GM18909 (cell line): ENCODE measurements around the gene NCSTN.

ENCODE experiments used
- ATAC-seq: cut with Tn5 transposase; IDR thresholded peaks from one replicate; pipeline ENCODE4 v1.9.1; 2021; ENCODE audit warnings: mild to moderate bottlenecking; ENCODE audit not compliant: unreplicated experiment, poor library complexity

The NCSTN gene

DNA sequence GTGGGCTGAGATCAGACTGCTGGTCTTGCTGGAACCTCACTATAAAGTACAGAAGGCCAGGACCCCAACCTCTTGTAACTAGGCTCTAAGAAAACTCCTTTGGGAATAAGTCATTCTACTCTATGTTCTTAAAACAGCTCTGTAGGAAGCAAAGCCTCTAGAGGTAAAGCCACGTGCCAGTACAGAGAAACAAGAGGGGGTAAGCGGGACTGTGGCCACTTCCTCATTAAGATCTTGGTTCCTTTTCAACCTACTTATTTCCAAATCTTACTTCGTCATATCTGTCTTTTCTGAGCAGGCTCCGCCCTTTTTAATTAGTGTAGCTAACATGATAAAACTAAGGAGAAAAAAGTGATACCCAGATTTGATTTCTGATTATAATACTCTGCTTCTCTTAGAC lies 3.8 kb downstream of the NCSTN start:
- peak; percentile 34 for ATAC-seq

DNA sequence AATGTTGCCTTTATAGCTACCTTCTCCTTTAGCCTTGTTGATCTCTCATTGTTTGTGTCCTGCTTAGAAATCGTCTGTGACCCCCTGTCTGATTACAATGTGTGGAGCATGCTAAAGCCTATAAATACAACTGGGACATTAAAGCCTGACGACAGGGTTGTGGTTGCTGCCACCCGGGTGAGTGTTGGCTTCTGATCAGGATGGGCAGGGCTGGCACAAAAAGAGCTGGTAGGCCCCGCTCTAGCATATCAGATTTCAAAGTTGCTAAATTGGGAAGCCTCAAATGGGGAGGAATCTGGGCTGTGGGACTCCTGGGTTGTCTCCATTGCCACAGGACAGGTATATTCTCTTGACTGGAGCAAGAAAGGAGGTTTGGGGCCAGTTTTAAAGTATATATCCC lies 8.4 kb downstream of the NCSTN start:
- no peak for ATAC-seq

DNA sequence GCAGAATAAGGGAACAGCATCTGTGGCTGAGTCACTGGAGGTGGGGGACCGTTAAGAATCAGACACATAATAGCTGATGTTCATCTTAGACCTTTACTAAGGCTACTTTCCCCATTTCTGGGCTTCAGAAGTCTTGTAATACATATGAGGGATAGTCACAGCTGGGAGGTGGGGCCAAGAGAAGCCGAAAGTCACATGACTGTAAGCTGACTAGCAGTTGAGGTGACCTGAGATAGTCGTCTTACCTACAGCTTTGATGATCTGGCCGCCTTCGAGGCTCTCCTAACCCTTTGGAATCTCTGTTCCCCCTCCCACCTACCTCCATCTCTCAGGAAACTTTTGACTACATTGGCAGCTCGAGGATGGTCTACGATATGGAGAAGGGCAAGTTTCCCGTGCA lies 9.4 kb downstream of the NCSTN start:
- ATAC-seq = no peak

DNA sequence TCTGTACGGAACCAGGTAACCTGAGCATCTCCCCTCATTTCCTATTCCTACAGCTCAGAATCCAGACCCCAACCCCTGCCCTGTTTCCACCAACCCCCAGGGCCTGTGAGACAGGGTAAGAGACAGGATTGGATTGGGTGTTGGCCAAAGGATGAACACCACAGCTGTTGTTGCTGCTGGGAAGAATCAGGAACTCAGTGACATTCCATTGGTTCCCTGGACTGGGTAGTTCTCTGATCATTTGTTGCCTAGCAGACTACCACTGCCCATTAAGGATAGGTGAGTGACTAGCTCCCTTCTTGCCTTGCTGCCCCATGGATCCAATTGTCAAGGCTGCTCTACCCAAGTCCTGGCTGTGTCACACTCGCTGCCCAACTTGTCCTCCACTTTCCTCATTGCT lies 10.0 kb downstream of the NCSTN start:
- no peak for ATAC-seq

DNA sequence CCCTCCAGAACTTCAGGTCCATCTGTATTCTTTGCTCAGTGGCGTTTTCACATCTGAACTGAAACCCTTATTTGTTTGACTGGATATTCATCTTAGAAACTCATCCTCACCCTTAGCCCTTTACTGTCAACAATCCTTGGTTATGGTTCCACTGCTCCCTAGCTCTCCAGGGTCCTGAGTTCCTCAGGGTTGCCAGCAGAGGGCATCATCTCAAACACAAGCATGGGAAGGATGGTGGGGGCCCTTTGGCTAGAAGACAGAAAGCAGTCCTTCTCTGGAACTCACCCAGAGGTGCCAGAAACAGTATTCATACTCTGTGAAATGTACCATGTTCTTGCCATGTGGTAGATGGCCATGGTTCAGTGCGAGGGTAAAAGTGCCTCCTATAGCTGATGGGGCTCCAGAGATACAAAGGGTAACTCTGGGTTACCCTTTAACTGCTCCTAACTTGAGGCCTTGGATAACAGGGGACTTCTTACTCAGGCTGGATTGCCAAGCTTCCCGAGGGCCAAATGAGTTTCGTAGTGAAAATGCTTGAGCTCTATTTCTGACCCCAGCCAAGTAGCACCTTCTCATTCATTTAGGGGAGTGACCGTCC lies 11.3 kb downstream of the NCSTN start:
- ATAC-seq = no peak

DNA sequence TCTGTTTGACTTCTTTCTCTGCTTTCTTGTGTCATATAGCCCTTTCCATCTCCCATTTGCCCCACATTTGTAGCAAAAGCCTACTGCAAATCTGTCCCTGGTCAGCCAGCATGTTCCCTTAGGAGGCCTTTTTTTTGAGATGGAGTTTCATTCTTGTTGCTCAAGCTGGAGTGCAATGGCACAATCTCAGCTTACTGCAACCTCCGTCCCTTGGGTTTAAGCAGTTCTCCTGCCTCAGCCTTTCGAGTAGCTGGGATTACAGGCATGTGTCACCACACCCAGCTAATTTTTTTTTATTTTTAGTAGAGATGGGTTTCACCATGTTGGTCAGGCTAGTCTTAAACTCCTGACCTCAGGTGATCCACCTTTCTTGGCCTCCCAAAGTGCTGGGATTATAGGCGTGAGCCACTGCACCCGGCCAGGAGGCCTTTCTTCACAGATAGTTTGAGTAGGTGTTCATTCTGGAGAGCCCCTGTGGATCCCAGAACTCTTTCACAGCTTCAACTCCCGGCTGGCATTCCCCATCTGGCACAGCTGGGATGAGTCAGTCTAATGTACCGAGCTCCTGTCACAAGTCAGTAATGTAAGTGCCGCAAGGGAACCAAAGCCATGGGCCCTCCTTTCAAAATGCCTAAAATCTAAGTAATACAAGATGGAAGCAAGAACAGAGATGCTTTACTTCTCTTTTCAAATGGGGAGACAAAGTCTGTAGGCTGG lies 14.3 kb downstream of the NCSTN start:
- no peak for ATAC-seq

DNA sequence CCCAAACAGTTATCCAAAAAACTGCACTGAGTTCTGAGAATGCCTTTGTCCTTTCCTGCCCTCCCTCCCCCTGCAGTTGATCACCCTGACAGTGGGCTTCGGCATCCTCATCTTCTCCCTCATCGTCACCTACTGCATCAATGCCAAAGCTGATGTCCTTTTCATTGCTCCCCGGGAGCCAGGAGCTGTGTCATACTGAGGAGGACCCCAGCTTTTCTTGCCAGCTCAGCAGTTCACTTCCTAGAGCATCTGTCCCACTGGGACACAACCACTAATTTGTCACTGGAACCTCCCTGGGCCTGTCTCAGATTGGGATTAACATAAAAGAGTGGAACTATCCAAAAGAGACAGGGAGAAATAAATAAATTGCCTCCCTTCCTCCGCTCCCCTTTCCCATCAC lies 14.9 kb downstream of the NCSTN start:
- no peak for ATAC-seq

DNA sequence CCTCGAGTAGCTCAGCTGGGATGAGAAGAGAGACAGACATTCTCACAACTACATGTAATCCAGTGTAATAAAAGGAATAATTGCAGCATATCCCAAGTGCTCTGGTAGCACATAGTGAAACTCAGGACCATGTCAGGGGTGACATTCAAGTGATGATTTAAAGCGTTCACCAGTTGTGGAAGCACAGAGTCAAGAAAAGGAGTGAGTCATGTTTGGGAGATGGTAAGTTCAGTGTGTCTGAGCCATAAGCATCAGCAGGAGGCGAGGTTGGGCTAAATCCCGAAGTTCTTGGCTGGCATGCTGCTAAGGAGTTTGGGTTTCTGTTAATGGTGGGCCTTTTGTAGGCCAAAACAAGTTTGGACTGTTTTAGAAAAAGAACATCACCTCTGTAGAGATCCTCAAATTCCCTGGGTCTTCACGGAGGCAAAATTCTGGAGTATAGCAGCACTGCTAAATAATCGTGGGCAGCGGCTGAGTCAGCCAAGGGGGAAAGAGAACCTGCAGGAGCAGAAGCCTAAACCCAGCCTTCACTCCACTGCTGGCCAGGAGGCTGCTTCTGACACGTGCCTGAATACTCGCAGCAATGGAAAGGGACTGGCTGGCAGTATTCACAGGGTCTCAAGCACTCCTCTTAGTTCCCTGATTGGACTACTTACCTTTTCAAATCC lies 16.5 kb downstream of the NCSTN start:
- ATAC-seq = no peak

DNA sequence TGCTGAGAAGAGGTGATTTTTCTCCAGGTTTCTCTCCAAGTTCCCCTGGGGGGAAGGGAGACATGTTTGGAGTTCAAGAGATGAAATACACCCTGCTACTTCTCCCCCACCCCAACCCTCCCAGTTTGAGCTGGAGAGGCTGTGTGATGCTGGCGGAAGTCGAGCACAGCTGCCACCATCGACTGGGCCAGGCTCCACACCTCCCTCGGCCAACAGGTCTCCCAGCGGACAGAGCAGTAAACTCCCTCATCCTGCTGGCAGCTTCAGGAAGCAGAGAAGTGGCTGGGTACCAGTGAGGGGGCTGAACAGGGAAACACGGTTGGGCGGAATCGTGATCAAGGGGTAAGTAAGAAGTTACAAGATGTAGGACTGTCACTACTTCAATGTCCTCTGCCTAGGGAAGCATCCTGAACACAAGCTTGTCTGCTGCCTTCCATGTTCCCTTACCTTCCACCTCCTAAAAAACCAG lies 17.1 kb downstream of the NCSTN start:
- no peak for ATAC-seq

DNA sequence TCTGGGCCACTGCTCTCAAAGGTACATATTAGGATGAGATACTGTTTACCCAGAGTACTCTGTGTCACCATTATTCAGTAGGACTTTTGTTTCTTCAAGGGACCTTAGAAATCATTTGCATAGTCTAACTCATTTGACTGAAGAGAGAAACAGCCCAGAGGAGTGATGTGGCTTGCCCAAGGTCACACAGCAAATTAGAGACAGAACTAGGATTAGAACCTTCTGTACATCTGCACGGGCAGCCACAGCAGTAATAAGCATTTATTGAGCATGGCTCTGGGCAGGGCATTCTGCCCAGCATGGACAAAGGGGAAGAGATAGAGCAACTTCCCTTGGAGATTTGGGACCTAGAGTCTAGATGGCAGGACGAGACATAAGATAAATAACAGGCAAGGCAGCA lies 18.0 kb downstream of the NCSTN start:
- ATAC-seq = no peak

DNA sequence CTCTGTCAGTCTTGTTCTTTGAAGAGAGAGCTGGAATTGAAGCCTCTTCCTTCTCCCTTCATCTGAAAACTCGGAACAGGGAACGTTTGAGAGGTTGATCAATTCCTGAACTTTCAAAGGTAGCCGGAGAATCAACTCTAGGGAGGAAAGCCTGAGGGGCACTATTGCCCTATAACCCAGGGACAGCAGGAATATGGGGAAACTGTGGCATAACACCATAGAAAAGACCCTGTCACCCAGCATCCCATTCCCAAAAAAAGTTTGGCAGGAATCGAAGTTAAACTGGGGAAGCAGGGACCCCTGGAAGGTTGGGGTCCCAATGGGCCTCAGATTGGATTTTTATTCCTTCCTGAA lies 18.6 kb downstream of the NCSTN start:
- no peak for ATAC-seq

DNA sequence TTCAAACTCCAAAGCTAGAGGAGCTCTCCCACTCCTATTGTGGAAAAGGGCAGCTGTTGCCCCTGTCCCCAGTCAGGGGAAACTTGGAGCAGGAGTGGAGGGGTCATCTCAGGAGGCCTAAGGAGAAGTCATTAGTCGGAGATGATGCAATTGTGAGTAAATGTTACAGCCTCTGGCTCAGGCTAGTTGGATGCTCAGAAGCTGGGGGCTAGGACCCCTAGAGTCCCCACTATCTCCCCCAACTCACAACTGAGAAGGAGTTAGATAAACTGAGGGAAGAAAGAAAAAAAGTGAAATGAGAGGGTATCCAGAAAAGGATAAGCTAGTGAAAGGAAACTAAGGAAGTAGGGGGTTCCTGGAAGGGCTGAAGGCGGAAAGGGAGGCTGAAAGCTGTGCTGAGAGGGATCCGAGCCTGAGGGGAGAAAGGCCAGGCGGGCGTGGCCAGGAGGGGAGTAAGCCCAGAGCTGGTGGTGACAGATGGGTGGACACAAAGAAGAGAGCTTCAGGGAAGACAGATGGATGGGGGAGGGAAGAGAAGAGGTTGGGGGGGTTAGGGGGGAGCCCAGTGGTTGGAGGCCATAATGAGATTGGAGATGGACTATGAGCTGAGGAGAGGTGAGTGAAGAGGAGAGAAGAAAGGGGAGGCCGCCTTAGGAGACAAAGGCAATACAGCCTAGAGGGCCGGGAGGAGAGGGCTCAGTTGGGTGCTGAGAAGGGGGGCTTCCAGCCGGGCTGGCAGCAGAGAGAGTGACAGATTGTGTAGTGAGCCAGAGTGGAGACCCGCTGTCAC lies 19.2 kb downstream of the NCSTN start:
- no peak for ATAC-seq

DNA sequence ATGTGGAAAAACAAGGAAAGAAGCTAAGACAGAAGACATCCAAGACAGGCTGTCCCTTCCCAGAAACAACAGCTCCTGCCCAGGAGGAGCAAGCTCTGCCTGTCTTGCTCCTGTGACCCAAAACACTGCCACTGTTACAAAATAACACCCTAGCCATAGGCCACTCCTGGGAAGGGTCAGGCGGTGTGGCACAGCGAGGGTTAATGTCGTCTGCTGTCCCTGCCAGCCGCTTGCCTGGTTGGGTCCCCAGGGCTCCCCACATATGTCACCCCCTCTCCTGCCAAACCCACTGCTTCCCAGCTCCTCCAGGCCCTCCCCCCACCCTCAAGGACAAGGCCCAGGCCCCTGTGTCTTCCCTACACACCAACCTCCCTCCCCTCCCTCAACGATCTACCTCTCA lies 19.8 kb downstream of the NCSTN start:
- no peak for ATAC-seq

DNA sequence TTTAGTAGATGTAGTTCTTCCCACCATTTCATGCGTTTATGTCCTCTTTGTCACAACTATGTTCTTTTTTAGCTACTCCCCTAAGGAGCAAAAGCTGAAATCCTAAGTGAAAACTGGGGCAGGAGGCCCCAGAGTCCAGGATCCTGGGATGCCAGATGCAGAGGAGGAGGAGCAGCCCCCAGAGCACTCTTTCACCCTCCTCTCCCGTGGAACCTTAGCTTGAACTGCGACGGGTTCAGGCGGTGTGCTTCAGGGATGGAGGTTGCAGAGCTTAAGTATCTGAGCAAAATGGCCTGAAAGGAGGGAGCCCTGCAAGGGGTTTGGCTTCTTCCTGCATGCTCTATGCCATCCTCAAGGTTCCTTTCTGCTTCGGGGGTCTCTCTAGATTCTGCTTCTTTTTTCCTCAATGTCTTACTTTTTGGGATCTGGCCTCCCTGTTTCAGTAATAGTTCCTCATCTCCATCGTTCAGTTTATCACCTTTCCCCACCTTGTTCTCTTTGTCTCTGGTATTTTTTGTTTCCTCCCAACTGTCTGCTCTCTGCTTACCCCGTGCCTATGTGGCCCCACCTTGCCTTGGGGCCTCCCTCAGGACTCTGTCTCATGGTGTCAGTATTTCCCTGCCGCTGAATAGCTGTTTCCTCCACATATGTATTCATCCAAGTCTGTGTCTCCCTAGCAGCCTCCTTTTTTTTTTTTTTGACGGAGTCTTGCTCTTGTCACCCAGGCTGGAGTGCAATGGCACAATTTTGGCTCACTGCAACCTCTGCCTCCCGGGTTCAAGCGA lies 21.0 kb downstream of the NCSTN start:
- ATAC-seq = no peak

DNA sequence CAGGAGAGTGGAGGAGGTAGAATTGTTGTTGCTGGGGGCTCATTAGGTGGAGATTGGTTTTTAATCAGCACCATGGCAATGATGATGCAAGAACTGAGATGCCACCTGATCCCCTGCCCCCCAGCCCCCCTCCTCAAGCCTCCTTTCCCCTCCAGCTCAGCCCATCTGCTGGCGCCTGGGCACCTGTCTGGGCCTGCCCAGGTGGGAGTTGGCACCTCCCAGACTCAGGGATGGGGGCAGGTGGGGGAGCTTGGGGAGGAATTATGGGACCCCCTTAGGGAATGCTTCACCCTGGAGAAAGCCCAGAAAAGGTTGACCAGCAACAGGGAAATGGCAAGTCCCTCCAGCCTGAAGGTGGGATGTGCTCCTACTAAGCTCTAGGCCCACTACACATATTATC lies 22.1 kb downstream of the NCSTN start:
- no peak for ATAC-seq

DNA sequence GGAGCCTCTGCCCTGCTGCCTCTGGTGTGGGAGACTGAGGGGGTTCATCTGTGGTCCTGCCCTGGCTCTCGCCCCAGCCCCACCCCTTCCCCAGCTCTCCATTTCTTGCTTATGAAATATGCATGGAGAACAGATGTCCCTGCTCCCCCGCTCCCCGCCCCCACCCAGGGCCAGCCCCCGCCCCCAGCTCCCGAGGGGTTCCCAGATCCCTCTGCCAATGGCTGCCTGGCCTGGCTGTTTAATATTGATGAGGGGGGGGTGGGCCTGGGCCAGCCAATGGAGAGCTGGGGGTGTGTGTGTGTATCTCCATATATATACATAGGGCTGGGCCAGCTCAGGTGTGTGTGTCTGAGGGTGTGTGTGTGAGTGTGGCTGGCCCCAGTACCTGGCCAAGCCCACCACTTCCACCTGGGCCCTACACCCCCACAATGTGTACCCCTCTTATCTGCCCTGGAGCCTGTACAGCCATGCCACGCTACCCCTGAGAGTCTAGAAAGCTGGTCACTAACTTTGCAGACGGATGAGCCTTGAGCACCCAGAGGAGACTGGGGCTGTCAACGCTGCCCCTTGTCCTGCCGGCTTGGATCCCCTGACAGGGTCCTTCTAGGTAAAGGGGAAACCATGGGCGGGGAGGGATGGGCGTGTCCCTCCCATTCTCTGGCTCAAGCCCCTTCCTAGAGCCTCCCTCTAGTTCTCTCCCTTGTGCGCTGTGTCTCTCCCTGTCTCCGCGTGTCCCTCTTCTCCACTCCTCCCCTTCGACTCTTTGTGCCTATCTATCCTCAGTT lies 23.7 kb downstream of the NCSTN start, which contains the start of gene NHLH1:
NHLH1 (plus strand) TSS at position 341 of the 785 bp plus-strand sequence. CDS start 3,661 bp downstream, outside the sequence.
- no peak for ATAC-seq

DNA sequence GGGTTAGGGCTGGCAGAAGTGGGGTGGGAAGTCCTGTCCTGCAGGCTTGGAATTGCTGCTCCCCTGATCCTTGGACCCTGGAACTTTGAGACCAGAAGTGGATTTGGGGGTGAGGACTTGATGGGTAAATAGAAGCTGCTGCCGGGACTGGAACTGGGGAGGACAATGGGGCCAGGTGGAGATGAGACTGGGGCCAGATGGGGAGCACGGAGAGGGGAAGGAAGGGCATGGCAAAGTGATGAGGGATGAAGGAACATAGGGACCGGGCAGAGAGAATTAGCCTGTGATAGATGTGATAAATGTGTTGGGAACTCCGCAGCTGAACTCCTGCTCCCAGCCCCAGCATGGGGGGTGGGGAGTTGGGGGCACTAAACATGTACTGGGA lies 24.3 kb downstream of the NCSTN start:
- no peak for ATAC-seq

DNA sequence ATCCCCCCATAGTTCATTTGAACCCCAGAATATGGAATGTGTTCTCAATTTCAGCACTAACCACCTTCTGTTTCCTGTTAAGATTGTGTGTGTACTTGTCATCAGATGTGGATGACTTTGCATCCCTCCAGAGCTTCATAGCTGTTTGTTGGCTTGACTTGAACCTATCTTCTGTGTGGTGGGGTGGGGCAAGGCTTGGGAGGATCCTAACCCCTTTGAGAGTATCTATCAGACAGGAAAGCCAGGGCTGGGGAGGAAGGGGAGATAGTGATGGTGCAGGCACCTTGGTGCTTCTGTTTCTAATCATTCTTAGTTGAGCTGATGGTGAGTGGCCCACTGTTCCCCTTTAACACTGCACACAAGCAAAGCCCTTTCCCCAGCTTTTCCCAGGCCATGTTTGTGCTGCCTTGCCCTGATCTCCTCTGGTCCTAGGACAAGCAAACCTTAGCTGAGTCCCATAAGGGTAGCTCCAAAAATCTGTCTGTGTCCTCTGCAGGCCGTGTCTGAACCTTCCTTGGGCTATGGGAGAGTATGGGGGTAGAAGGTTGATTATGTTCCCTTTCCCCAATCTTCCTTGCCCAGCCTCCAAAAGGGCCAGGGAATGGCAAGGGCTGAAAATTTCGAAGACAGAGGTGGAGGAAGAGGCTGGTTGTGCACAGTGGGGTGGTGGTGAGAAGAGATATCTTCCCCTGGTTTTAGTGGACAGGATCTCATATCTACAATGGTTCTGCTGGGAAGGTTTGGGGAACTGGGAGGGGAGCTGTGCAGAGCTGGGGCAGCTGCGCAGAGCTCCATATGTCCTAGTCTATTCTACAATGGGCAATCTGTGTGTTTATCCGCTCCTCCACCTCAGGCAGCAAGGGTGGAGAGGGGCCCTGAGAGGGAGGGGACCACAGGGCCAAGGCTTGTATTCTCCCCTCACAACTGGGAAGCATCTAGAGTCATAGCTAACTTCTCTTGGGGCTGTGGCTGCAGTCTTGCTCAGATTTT lies 25.0 kb downstream of the NCSTN start:
- ATAC-seq = no peak
